IPS DF 6.9 (cell line): ENCODE data around the gene CNP.

Experiments used
- DNase-seq: peaks from one replicate; pipeline ENCODE4 v3.0.0-alpha.2; 2013; ENCODE audit warnings: low read depth, low spot score
- H3K27ac ChIP-seq: one replicate; pipeline ENCODE4 v1.5.1; 2013; ENCODE audit warnings: low read length, control low read depth
- H3K27me3 ChIP-seq: 2 replicates; pipeline ENCODE4 v1.6.1; 2013; ENCODE audit warnings: mild to moderate bottlenecking, low read length; ENCODE audit not compliant: control insufficient read depth, insufficient read depth
- H3K36me3 ChIP-seq: 2 replicates; pipeline ENCODE4 v1.6.1; 2013; ENCODE audit warnings: low read length; ENCODE audit not compliant: control insufficient read depth, insufficient read depth
- H3K4me1 ChIP-seq: 2 replicates; pipeline ENCODE4 v1.6.1; 2013; ENCODE audit warnings: low read length; ENCODE audit not compliant: control insufficient read depth, insufficient read depth
- H3K4me3 ChIP-seq: 2 replicates; pipeline ENCODE4 v1.5.1; 2013; ENCODE audit warnings: mild to moderate bottlenecking, low read length
- H3K9me3 ChIP-seq: 2 replicates; pipeline ENCODE4 v1.6.1; 2013; ENCODE audit warnings: low read length, inconsistent platforms; ENCODE audit not compliant: control insufficient read depth, insufficient read depth
- WGBS: extraction: QIAGEN DNeasy Blood & Tissue Kit; methylation state at CpG from one replicate; pipeline ENCODE4 v1.1.7; 2013; ENCODE audit warnings: mixed read lengths, missing lambda C conversion rate; ENCODE audit not compliant: insufficient read length, insufficient coverage; 5-methylcytosine and 5-hydroxymethylcytosine counted together

Gene CNP

GRCh38 chr17:41987642-41988041 lies 21.0 kb downstream of the CNP start:
- Histone ChIP-seq H3K36me3 (peaks cover 32% of the 10 kb centered on the region; the same call in 1 of the 2 replicates), H3K27ac (no peak overlapping the region), H3K9me3 (no peaks in the 10 kb centered on the region), H3K27me3 (no peaks in the 10 kb centered on the region), H3K4me3 (no peak overlapping the region), H3K4me1 (no peaks in the 10 kb centered on the region)
- DNase-seq: no peak
- WGBS: no CpG with 5 or more reads among the region's 3 CpGs

- H3K4me3 ChIP-seq: no peak overlapping the region
- no peaks in the 10 kb centered on the region for H3K27me3 ChIP-seq
- no peaks in the 10 kb centered on the region for H3K9me3 ChIP-seq
- H3K27ac ChIP-seq: no peak overlapping the region
- no CpG with 5 or more reads among the region's 2 CpGs for WGBS
- peaks cover 28% of the 10 kb centered on the region; the same call in 1 of the 2 replicates for H3K36me3 ChIP-seq
- H3K4me1 ChIP-seq: no peaks in the 10 kb centered on the region
- no peak for DNase-seq
Observed at GRCh38 chr17:41988418-41988817, 21.8 kb downstream of the CNP start.

GRCh38 chr17:41989702-41990419 lies 23.3 kb downstream of the CNP start:
- DNase-seq: no peak
- Histone ChIP-seq H3K36me3 (peaks cover 24% of the 10 kb centered on the region; the same call in 1 of the 2 replicates), H3K9me3 (no peaks in the 10 kb centered on the region), H3K27ac (no peak overlapping the region), H3K4me3 (no peak overlapping the region), H3K27me3 (no peaks in the 10 kb centered on the region), H3K4me1 (no peaks in the 10 kb centered on the region)
- no CpG with 5 or more reads among the region's 5 CpGs for WGBS

GRCh38 chr17:41992576-41992975 lies 26.0 kb downstream of the CNP start:
- DNase-seq: no peak
- no CpG with 5 or more reads among the region's 3 CpGs for whole genome bisulfite sequencing
- Histone ChIP-seq H3K27me3 (no peaks in the 10 kb centered on the region), H3K9me3 (no peaks in the 10 kb centered on the region), H3K4me1 (no peaks in the 10 kb centered on the region), H3K36me3 (peaks cover 35% of the 10 kb centered on the region; the same call in 1 of the 2 replicates), H3K4me3 (no peak overlapping the region), H3K27ac (no peak overlapping the region)

GRCh38 chr17:41996855-41997164 lies 30.2 kb downstream of the CNP start:
- no peak overlapping the region for H3K27ac ChIP-seq
- H3K4me1 ChIP-seq: no peaks in the 10 kb centered on the region
- H3K36me3 ChIP-seq: peaks cover 32% of the 10 kb centered on the region; the same call in 1 of the 2 replicates
- no peak overlapping the region for H3K4me3 ChIP-seq
- no CpG with 5 or more reads among the region's 2 CpGs for WGBS
- no peaks in the 10 kb centered on the region for H3K9me3 ChIP-seq
- H3K27me3 ChIP-seq: no peaks in the 10 kb centered on the region
- DNase-seq: no peak

- Histone ChIP-seq H3K36me3 (peaks cover 34% of the 10 kb centered on the region; the same call in 1 of the 2 replicates), H3K9me3 (no peaks in the 10 kb centered on the region), H3K4me3 (no peak overlapping the region), H3K27me3 (no peaks in the 10 kb centered on the region), H3K27ac (no peak overlapping the region), H3K4me1 (no peaks in the 10 kb centered on the region)
- no CpG with 5 or more reads among the region's 2 CpGs for WGBS
- no peak for DNase-seq
Observed at GRCh38 chr17:41998497-41998896, 31.9 kb downstream of the CNP start.

GRCh38 chr17:42000413-42001133 lies 34.0 kb downstream of the CNP start:
- Histone ChIP-seq H3K4me3 (no peak overlapping the region), H3K9me3 (no peaks in the 10 kb centered on the region), H3K4me1 (no peaks in the 10 kb centered on the region), H3K36me3 (peaks cover 28% of the 10 kb centered on the region; the same call in 1 of the 2 replicates), H3K27ac (no peak overlapping the region), H3K27me3 (no peaks in the 10 kb centered on the region)
- DNase-seq: no peak
- no CpG with 5 or more reads among the region's 3 CpGs for WGBS

GRCh38 chr17:42001729-42002128 lies 35.1 kb downstream of the CNP start:
- H3K4me3 ChIP-seq: no peak overlapping the region
- no peaks in the 10 kb centered on the region for H3K27me3 ChIP-seq
- H3K36me3 ChIP-seq: peaks cover 19% of the 10 kb centered on the region; the same call in 1 of the 2 replicates
- no peak for DNase-seq
- no peaks in the 10 kb centered on the region for H3K4me1 ChIP-seq
- WGBS: no CpG with 5 or more reads among the region's 2 CpGs
- H3K9me3 ChIP-seq: no peaks in the 10 kb centered on the region
- no peak overlapping the region for H3K27ac ChIP-seq

GRCh38 chr17:42002175-42002791 lies 35.7 kb downstream of the CNP start:
- no peaks in the 10 kb centered on the region for H3K9me3 ChIP-seq
- no peak overlapping the region for H3K4me3 ChIP-seq
- DNase-seq: no peak
- H3K4me1 ChIP-seq: no peaks in the 10 kb centered on the region
- H3K27ac ChIP-seq: no peak overlapping the region
- H3K27me3 ChIP-seq: no peaks in the 10 kb centered on the region
- H3K36me3 ChIP-seq: peaks cover 18% of the 10 kb centered on the region; the same call in 1 of the 2 replicates
- WGBS: no CpG with 5 or more reads among the region's 7 CpGs

- Histone ChIP-seq H3K4me3 (no peak overlapping the region), H3K4me1 (no peaks in the 10 kb centered on the region), H3K9me3 (no peaks in the 10 kb centered on the region), H3K36me3 (peaks cover 18% of the 10 kb centered on the region; the same call in 1 of the 2 replicates), H3K27ac (no peak overlapping the region), H3K27me3 (no peaks in the 10 kb centered on the region)
- no peak for DNase-seq
- no CpG with 5 or more reads among the region's 3 CpGs for WGBS
Observed at GRCh38 chr17:42002792-42003301, 36.3 kb downstream of the CNP start.
